Measurements from ENCODE around the gene DNAH9. TPM values are rescaled to one million over a fixed set of nuclear protein-coding genes. Genes with fewer than 3 reads are reported as not detected.

The DNAH9 gene
- total and polyA plus RNA-seq, 2 of the 8 experiments (the other 6 are each of a cell fraction or from before 2014, with no cell fraction given): 0.21 to 0.86 TPM

DNA sequence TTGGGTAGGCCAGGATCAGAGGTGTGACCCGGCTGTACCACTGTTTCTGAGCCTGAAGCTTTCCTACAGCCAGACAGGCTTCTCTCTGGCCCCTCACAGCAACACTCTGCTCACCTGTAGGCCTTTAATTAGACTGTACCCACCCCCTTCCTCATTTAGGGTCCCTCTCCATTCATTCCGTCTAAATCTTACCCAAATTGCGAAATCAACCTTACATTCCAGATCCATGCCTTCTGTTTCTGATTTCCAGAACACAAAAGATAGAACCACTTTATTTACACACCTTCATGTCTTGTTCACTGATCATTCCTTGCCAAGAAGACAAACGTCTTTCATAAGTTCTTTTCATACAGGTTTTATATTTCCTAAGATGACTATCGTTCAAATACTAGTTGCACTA lies 238.2 kb downstream of the DNAH9 start:
- Histone ChIP-seq H3K27ac (ENCODE audit: low read depth, low read length) (no peak overlapping the region), H2BK12ac (ENCODE audit: low read depth, low read length) (no peak overlapping the region), H2BK15ac (ENCODE audit: low read length) (no peak overlapping the region), H4K91ac (replicated peaks; ENCODE audit: insufficient read length, low read length) (no peak overlapping the region), H2BK120ac (replicated peaks; ENCODE audit: low read depth, low read length) (no peak overlapping the region), H3K4me1 (replicated peaks in 1 of 4; ENCODE audit: control insufficient read depth in 3 of 4, insufficient read depth in 4 of 4, low read length in 3 of 4) (no peaks in the 10 kb centered on the region), H3K14ac (ENCODE audit: insufficient read length) (no peak overlapping the region), H2BK20ac (ENCODE audit: low read length) (no peak overlapping the region), H3K27me3 (replicated peaks in 1 of 4; ENCODE audit: control insufficient read depth in 3 of 4, extremely low read depth in 1 of 4, insufficient read depth in 3 of 4, low read length in 3 of 4) (no peaks in the 10 kb centered on the region), H2BK5ac (ENCODE audit: low read depth, low read length) (no peak overlapping the region), H2AFZ (ENCODE audit: low read length) (no peak overlapping the region), H3K79me2 (ENCODE audit: control insufficient read depth in 1 of 2, insufficient read depth in 2 of 2, low read length in 2 of 2) (no peaks in the 10 kb centered on the region), H3K36me3 (ENCODE audit: control insufficient read depth in 2 of 4, insufficient read depth in 4 of 4, low read length in 3 of 4) (no peaks in the 10 kb centered on the region), H3K4ac (replicated peaks; ENCODE audit: insufficient read length, low read depth, low read length) (no peak overlapping the region), H3K4me3 (ENCODE audit: extremely low read depth in 1 of 4, insufficient read depth in 2 of 4, low read depth in 3 of 4, low read length in 4 of 4) (no peak overlapping the region), H3K9ac (replicated peaks in 1 of 4; ENCODE audit: extremely low read depth in 1 of 4, low read depth in 3 of 4, low read length in 3 of 4) (no peak overlapping the region), H3K23ac (ENCODE audit: insufficient read length) (no peak overlapping the region), H3K9me3 (ENCODE audit: insufficient read depth in 2 of 2, low read depth in 1 of 2, low read length in 1 of 2) (no peaks in the 10 kb centered on the region), H3K79me1 (ENCODE audit: low read depth, low read length) (no peaks in the 10 kb centered on the region), H2AK5ac (ENCODE audit: low read depth, low read length) (no peak overlapping the region), H3K56ac (replicated peaks; ENCODE audit: insufficient read length, low read depth, low read length) (no peak overlapping the region), H3K23me2 (ENCODE audit: low read depth, low read length) (no peaks in the 10 kb centered on the region), H3K18ac (ENCODE audit: extremely low read depth, low read length) (no peak overlapping the region), H4K5ac (ENCODE audit: insufficient read length, low read depth, low read length) (no peak overlapping the region), H4K8ac (ENCODE audit: extremely low read depth, insufficient read depth, low read length) (no peak overlapping the region), H4K20me1 (replicated peaks in 1 of 2; ENCODE audit: control insufficient read depth in 1 of 2, insufficient read depth in 2 of 2, low read length in 2 of 2) (no peaks in the 10 kb centered on the region), H3K4me2 (ENCODE audit: insufficient read depth in 1 of 2, low read depth in 2 of 2, low read length in 2 of 2) (no peak overlapping the region)
- TF ChIP-seq CEBPB (IDR thresholded peaks at IDR 0.05; ENCODE audit: low read depth, low read length): peak; percentile 64; the same call in 1 of the 2 replicates
- TF ChIP-seq TEAD4 (IDR thresholded peaks at IDR 0.05; ENCODE audit: low read depth, low read length): no peak
- FAIRE-seq (no peak), DNase-seq (ENCODE audit: low read depth in 1 of 2, low spot score in 2 of 2) (no peak)
- 89% methylated on average over 5 of the region's 5 CpGs; no CpG with 5 or more reads in 1 of the 2 experiments for WGBS, 2 experiments (ENCODE audit: extremely low coverage in 1 of 2, insufficient coverage in 1 of 2, insufficient read length in 1 of 2, insufficient replicate concordance in 2 of 2, low coverage in 1 of 2, low lambda C conversion rate in 2 of 2, missing lambda C conversion rate in 1 of 2)
- ChIA-PET POLR2A (ENCODE audit: partially characterized antibody) (no interaction called here), CTCF (ENCODE audit: partially characterized antibody) (interaction anchor here (0.6 kb wide), 1 partner anchor 98 kb away, joined by 3 read pairs; no protein-coding TSS in a partner anchor)

All from H1 (cell line).